Neural progenitor cell (in vitro differentiated cells): Measurements from ENCODE around the gene NCF4.

ENCODE experiments used
- CTCF ChIP-seq: fragments of 200-600 bp; sonication (generic); IDR thresholded peaks from 2 replicates; pipeline ENCODE4 v1.5.1; 2017; ENCODE audit warnings: antibody characterized with exemption, mild to moderate bottlenecking
- EZH2phosphoT487 ChIP-seq: fragments of 200-600 bp; sonication (generic); IDR thresholded peaks from 2 replicates; pipeline ENCODE4 v1.6.1; 2017; ENCODE audit warnings: antibody characterized with exemption

GRCh38 chr22:36858966-36859365, 1.8 kb upstream of the NCF4 start:
- TF ChIP-seq CTCF (no peak), EZH2phosphoT487 (no peak)
